HG03442 (cell line): ENCODE results near the gene NFYB.
"Not testable (repeated sequence)": the region's sequence is repeated elsewhere in the genome, so short reads cannot be mapped to it uniquely, and the experiment has no call there.

Source experiments
- ATAC-seq: cut with Tn5 transposase; IDR thresholded peaks from one replicate; pipeline ENCODE4 v1.9.1; 2021; ENCODE audit warnings: mild to moderate bottlenecking, moderate library complexity; ENCODE audit not compliant: unreplicated experiment

Gene NFYB

DNA sequence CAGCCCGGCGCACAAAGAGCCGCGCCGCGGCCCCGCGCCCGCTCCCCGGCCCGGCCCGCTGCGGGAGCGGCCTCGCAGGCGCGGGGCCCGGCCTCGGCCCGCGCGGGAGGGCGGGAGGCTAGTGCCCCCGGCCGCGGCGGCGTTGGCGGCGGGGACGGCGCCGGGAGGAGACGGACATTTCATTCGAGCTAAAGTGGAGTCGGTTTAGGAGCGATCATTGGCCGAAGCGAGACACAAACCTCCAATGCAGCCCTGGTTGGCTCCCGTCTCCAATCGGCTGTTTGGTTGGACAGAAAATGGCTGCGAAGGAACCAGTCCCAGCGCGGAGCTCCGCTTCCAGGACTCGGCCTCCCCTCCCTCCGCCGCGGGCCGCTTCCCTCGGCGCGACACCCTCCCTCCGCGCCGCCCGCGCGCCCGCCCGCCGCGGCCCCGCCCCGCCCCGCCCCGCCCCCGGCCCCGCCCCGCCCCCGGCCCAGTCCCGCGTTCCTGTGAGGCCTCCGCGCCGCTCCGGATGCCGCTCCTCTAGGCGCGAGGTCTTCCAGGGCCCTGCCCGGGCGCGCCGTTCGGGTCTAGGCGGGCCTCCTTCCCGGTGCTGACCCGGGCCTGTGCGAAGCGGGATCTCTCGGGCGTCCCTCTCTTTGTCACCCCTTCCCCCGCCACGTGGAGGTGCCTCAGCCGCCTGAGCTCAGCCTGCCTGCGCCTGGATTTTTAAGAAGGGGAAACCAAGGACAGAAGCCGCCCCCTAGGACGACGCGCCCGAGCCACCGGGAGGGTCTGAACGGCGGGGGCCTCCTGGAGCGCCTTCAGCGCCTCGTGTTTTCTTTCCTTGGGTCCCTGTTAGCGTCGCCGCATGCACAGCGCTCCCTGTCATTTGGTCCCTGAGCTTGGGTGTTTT lies at the start of gene NFYB:
TSS of gene NFYB (minus strand) at position 309 of the 895 bp plus-strand sequence. CDS start 2,757 bp downstream, outside the sequence.
- peak; percentile 87 for ATAC-seq

DNA sequence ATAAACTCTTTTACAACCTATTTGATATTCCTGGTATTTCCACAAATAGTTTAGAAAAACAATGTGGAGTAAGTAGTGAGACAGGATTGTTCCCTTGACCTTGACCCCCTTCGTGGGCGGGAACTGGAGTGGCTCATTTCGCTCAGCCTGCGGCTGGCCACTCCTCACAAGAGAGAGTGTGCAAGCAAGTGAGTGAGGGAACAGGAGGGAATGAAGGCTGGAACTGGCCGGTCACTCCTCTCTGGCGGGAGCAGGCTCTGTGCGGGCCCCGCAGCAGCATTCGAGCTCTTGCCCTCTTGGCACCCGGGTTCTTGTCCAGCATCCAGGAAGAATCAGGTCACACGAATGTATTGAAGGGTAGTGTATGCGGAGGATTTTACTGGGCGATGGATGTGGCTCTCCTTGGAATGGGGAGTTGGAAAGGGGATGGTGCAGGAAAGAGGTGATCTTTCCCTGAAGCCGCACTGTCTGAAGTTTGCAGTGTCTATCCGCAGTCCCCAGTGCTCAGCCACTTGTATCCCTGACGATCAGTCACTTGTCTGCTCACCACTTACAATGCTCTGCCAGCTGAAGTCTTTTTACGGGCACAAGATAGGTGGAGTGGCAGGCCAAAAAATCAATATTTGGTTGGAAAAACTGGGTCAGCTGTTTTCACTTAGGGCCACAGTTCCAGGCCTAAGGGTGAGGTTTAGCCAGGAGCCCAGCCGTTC lies 49.6 kb upstream of the NFYB start:
- no peak for ATAC-seq

DNA sequence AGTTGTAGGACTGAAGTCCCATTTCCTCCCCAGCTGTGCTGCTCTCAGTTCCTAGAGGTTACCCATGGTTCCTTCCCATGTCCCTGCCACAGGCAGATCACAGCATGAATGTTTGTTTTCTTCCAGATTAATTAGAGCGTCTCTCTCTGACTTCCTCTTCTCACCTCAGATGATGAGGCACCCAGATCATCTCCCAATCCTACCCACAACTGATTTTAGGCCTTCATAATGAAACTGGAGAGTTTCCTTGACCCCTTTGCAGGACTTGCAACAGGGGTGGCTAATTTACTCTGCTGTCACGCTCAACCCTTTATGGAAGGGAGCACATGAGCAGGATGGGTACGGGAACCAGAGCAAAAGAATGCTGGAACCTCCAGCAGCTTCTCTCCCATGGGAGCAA lies 45.4 kb upstream of the NFYB start:
- ATAC-seq = no peak

DNA sequence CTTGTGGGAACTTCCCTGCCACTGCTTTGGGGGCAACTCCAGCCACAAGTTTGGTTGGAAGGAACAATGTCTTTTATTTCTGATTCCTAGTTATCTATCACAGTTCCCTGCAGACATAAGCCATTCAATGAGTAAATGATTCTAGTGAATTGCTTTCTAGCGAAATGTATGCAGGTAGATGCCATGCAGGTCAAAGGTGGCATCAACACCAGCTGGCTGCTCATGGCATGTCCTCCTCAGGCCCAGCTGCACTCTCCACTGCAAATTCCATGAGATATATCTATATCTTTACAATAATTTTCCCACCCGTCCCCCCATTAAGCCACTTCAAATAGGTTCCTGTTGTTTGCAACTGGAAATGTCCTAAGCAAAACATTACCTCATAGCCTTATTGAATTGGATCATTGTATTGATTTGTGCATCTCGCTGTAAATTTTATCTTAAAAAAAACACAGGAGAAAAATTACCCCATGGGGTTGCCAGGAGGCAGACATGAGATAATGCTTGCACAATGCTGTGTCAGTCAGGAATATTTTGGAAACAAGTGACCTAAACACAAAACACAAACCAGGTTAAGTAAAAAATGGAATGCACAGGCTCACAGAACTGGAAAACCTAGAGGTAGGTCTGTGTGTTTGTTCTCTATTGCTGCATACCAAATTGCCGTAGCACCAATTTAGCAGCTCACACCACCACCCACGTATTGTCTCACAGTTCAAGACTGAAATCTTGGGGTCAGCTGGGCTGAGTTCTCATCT lies 44.8 kb upstream of the NFYB start:
- ATAC-seq = no peak

DNA sequence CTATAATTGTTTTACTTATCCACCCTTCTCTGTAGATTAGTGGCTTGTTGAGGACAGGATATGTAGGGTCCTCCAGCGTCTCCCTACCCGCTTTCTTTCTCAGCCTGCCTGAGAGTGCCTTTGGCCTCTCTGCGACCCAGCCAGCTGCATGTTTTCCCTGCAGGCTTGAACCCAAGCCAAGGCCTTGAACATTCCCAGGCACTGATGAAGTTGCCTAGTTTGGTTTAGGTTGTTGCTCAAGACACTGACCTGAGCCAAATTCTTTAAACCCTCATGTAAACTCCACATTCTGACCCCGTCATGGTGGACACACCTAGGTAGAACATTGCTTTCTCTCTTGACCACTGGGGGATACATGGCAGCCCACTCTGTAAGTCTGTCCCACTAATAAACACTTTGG lies 44.1 kb upstream of the NFYB start:
- ATAC-seq = no peak

DNA sequence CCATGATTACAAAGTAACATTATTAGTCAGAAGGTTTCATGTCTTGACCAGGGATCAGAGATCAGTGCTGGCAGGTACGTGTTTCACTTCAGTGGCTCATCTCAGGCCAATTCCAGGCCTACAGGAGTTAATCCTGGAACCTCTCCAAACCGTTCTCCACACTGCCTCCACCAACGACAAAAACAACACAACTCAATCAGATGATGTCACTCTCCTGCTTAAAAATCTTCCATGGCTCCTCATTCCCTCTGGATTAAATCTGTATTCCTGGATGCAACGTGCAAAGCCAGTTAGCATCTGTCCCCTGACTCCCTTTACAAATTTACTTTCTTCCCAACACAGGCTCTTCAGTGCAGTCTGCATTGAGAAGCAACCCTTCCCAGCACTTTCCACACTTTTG lies 43.3 kb upstream of the NFYB start:
- no peak for ATAC-seq

DNA sequence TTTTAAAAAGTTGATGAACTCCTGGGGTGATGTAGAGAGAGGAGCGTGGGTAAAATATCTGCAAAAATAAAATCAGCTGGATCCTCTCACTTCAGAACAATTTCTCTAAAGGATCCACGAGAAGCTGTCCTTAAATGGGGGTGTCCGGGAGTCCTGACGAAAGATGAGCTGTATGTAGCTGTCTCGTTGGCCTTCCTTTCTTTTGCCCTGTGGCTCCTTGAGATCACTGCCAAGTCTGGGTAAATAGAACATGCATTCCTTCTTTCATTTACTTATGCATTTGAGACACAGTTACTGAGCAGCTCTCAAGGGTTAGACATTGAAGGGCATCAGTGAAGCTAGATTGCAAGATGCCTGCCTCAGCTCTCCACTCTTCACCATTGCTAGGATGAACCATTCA lies 42.4 kb upstream of the NFYB start:
- no peak for ATAC-seq

DNA sequence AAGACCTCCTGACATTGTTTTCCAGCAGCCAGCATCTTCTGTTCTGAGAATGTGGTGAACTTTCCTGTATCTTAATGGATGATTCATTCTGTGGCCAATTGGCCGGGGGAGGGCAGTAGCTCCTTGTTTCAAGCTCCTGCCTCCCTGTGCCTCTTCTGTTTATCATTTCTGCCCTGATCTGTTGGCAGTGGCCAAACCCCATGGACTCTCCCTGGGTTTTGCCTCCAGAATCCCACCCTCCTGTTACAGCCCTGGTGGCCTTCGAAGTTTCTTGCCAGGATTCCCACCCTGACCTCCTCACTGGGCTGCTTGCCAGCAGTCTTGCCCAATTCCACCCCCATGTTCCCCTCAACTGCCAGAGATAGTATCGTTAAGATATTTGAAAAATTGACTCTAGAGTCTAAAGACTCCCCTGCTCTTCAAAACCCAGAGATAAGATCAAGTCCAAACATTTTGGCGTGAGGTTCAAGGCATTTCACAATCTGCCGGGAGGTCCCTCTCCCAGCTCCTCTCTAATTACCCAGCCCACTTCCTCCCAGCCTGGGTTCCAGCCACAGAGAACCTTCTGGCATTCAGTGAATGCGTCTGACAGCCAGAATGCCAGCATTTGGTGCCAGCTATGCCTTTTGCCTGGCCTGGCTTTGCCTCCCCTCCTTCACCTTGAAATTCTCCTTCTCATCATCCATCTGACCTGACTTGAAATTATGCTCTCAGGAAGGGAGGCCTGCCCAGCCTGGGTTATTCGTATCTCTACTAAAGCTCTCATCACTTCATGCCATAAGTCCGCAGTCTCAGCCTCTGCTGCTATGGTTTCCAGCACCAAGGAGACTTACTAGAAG lies 39.9 kb upstream of the NFYB start:
- no peak for ATAC-seq

DNA sequence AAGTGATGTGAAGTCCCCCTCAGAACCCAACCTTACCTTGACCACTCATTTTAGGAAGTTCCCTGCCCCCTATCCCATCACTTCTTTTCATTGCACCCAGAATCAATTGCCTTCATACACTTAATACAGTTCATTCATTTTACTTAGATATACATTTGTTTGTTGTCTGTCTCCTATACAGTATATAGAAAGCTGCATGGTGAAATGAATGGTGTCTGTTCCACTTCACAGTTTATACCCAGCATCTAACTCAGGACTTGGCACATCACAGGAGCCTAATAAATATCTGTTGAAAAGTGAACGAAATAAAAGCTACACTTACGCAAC lies 39.3 kb upstream of the NFYB start:
- no peak for ATAC-seq

DNA sequence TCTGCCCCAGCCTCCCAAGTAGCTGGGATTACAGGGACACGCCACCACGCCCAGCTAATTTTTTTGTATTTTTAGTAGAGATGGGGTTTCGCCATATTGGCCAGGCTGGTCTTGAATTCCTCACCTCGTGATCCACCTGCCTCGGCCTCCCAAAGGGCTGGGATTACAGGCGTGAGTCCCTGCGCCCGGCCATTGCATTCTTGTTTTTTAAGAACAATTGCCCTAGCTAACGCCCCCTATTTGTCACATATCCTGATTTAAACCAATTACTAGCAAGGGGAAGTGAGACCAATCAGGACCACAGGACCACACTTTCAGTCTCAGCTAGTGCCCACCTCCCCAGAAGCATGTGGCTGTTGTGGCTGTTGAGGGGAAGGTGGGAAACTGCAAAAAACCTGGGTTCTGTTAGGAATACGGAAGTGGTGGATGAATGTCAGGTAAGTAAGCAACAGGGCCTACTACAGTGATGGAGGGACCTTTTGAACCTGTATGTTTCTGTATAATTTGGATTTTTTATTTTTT lies 37.8 kb upstream of the NFYB start:
- no peak for ATAC-seq

DNA sequence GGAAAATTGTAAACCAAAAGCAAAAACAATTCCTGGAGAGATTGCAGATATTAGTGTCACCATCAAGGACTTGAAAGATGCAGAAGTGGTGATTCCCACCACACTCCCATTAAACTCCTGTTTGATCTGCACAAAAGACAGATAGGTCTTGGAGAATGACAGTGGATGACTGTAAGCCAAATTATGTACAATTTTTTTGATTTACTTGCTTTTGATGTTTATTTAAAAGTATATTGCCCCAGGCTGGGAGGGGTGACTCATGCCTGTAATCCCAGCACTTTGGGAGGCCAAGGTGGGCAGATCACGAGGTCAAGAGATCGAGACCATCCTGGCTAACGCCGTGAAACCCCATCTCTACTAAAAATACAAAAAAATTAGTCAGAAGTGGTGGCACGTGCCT lies 35.8 kb upstream of the NFYB start:
- not testable (repeated sequence) for ATAC-seq

DNA sequence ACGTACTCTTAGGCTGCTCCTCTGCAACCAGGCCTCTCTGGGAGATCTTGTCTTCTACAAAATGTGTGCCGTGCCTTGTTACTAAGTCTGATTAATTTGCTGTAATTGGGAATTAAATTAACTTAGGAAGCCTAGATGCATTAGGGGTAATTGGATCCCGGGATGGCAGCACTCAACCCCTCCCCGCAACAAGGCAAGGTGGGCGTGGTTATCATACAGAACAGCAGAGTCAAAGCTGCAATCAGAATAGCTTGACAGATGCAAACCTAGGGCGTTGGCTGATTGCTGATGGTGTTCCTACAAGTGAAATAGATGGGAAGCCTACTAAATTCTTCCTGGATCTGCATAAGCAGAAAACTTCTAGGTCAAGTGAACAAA lies 34.5 kb upstream of the NFYB start:
- ATAC-seq = no peak

DNA sequence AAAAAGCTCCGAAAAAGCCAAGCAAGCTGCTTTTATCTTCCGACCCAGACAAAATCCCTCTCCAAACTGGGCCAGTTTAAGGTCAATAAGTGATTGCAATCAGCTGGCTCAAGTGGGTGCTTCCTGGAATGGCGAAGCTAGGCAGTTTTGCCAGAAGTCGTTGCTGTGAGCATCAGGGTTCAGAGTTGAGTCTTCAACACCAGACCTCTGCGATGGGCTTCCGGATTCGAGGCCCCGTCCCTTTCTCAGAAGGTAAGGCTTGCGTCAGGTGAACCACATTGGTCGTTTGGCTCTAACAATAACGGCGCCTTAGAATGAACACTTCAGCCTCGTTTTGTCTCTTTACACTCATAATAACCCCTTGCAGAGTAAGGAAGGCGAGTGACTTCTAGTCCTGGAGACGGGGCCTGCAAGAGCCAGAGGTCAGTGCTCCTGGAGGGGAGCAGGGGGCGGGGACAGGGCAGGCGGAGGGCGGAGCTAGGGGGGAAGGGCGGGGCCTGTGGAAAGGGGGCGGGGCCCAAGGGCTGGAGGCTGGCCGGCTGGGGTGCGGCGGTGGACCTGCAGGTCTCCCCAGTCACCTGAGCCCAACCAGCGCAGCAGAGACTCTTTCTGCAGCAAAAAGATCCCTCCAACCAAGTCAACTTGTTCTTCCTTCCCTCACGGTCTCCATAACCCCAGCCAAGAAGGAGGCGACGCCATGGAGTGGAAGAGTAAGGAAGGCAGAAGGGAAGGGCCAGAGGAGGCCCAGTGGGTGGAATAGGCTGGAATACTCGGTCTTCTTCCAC lies 34.0 kb upstream of the NFYB start:
- ATAC-seq = no peak

DNA sequence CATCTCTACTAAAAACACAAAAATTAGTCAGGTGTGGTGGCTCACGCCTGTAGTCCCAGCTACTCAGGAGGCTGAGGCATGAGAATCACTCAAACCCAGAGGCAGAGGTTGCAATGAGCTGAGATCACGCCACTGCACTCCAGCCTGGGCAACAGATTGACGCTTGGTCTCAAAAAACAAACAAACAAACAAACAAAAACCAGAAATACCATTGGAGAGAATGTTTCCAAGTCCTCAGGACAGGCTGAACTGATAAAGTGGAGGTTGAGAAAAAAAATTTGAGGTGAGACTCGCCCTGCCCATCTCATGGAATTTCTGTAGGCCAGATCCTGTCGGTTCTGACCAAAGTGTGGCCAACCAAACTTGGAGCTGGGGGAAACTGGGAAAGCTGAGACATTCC lies 30.6 kb upstream of the NFYB start:
- ATAC-seq = no peak

DNA sequence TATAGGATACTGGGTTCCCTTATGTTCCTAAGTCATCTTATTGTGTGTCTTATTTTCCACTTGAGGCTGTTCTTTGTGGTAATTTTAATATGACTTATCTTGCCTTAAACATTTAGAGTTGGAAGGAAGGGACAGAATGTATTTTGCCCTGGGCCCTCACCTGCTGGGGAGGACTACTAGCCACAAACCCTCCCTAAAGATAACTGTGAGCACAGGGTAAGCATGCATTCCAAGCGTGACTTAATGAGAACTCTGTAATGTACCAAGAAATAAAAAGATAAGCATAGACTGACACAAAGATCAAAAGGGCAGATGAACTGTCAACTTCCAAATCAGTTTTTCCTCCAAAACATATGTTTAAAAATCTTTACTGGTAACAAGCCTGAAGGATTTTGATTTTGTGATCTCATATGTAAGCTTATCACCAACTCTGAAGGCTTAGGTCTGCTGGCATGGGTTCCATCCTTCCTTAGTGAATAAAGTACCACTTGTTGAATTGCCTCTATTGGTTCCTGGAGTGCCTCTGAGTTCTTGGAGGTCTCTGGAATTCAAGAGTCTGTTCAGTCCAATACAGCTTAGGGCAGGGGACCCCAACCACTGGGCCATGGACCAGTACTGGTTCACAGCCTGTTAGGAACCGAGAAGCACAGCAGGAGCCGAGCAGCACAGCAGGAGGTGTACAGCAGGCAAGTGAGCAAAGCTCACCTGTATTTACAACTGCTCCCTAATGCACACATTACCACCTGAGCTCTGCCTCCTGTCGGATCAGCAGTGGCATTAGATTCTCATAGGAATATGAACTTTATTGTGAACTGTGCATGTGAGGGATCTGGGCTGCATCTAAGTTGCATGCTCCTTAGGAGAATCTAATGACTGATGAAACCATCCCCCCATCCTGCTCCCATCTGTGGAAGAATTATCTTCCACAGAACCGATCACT lies 29.8 kb upstream of the NFYB start:
- ATAC-seq = no peak

DNA sequence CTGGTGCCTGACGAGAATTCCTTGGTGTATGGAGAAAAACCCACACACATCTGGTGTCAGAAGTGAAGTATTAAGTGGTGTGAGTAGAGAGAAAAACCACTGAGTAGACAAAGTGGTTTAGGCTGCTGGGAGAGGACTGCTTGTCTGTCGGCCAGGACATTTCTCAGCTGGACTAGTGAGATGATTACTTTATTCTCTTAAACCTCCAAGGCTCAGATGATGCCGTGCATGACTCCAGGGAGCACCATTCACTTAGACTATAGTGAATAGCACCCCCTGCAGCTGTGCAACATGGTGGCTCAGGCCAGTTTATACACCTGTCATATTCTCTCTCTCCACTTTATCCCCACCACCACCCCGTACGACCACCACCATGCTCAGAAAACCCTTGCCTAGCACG lies 28.5 kb upstream of the NFYB start:
- ATAC-seq = no peak

DNA sequence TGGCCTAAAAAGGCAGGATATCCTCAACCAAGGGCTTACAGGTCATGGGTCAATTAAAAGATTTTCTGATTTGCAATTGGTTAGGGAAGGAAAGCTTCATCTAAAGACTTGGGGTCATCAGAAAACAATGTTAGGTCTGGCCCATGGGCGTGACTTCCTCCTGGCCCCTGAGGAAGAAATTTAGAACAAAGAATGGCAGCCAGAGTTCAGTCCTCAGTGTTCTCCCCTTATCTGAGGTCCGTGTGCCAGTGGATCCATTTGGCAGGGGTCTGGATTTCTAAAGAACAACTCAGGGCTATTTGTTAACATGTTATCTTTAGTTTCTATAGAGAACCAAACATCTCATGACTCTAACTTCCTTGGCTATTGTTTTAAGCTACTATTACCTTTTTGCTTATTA lies 27.8 kb upstream of the NFYB start:
- no peak for ATAC-seq

DNA sequence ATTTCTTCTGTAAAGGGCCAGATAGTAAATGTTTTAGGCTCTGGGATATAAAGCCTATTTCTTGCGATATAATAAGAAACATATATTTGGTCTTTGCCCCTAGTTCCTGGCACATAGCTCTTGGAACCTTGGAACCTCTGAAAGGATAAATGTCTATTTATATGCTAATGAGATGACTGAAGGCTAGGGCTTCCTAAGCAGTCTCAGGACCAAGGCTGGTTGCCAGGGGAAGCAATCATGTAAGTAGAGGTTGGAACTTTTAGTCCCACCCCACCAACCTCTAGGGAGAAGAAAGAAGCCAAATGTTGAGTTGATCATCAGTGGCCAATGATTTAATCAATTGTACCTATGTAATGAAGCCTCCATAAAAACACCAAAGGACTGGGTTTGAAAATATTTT lies 26.6 kb upstream of the NFYB start:
- ATAC-seq = no peak

DNA sequence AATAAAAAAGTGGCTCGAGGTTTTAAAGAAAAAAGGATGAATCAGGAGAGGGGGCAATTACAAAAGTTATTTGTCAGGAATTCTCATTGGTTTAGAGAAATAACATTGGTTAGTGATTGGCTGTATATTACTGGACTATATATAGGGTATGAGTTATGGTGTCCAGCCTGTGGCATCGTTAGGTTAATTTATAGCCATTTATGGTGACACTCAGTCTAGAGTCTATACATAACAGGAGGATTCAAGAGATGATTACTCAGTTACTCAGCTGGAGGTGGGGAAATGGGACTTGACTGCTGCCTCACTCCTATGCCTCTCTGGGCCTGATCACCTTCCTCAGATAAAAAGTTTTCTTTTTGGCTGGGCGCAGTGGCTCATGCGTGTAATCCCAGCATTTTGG lies 25.6 kb upstream of the NFYB start:
- no peak for ATAC-seq
